ENCODE measurements around the gene ATP6V0D1. TPM values are rescaled to one million over a fixed set of nuclear protein-coding genes. Genes with fewer than 3 reads are reported as not detected.

Gene ATP6V0D1
- total RNA-seq, 1 donor from 2014 or later, result 89.2 TPM

- DNase-seq (ENCODE audit: low spot score), result no peak
These were observed 87.2 kb downstream of the ATP6V0D1 start for GRCh38 chr16:67393788-67394154.

GRCh38 chr16:67393111-67393787 lies 87.7 kb downstream of the ATP6V0D1 start, which contains the start of gene TPPP3:
TSS of gene TPPP3 (minus strand) at chr16:67393498. CDS start at chr16:67391111, 2,387 bp downstream.
- peak; percentile 88 for DNase-seq (ENCODE audit: low spot score)

- no peak for DNase-seq (ENCODE audit: low spot score)
These were observed 88.5 kb downstream of the ATP6V0D1 start for GRCh38 chr16:67392301-67393059.

GRCh38 chr16:67391424-67392300 lies 89.3 kb downstream of the ATP6V0D1 start:
- DNase-seq (ENCODE audit: low spot score), result no peak

GRCh38 chr16:67390816-67391423 lies 90.0 kb downstream of the ATP6V0D1 start:
- no peak for DNase-seq (ENCODE audit: low spot score)

- DNase-seq (ENCODE audit: low spot score), result no peak
These were observed 90.8 kb downstream of the ATP6V0D1 start for GRCh38 chr16:67389911-67390815.

- no peak for DNase-seq (ENCODE audit: low spot score)
These were observed 92.4 kb downstream of the ATP6V0D1 start for GRCh38 chr16:67388591-67388990.

GRCh38 chr16:67388191-67388590 lies 92.8 kb downstream of the ATP6V0D1 start:
- no peak for DNase-seq (ENCODE audit: low spot score)

Other genes starting within 250 kb of the ATP6V0D1 start
- 19.1 TPM for gene FHOD1, start 233.7 kb downstream of the ATP6V0D1 start, total RNA-seq
- 0.86 TPM for gene SLC9A5, start 232.2 kb downstream of the ATP6V0D1 start, total RNA-seq
- gene PLEKHG4, start 201.6 kb downstream of the ATP6V0D1 start, total RNA-seq, result 10.3 TPM
- gene KCTD19, start 154.4 kb downstream of the ATP6V0D1 start, total RNA-seq, result not detected
- gene LRRC36, start 154.3 kb downstream of the ATP6V0D1 start, total RNA-seq, result not detected
- gene TPPP3, start 87.7 kb downstream of the ATP6V0D1 start, total RNA-seq, result 12.5 TPM
- gene ZDHHC1, start 64.7 kb downstream of the ATP6V0D1 start, total RNA-seq, result 14.3 TPM
- 5.6 TPM for gene HSD11B2, start 50.0 kb downstream of the ATP6V0D1 start, total RNA-seq
- not detected for gene AGRP, start 2.4 kb upstream of the ATP6V0D1 start, total RNA-seq
- 57.6 TPM for gene RIPOR1, start 47.7 kb upstream of the ATP6V0D1 start, total RNA-seq
- gene CTCF, start 81.4 kb upstream of the ATP6V0D1 start, total RNA-seq, result 54.6 TPM
- gene CARMIL2, start 164.0 kb upstream of the ATP6V0D1 start, total RNA-seq, result 5.7 TPM
- 14.3 TPM for gene ACD, start 179.1 kb upstream of the ATP6V0D1 start, total RNA-seq
- 1.6 TPM for gene PARD6A, start 179.8 kb upstream of the ATP6V0D1 start, total RNA-seq
- 18.0 TPM for gene ENKD1, start 185.6 kb upstream of the ATP6V0D1 start, total RNA-seq
- 2.7 TPM for gene C16orf86, start 185.7 kb upstream of the ATP6V0D1 start, total RNA-seq
- 36.5 TPM for gene GFOD2, start 238.2 kb upstream of the ATP6V0D1 start, total RNA-seq